Small intestine (tissue), 7 donors: ENCODE data around the gene PDHX. TPM values are rescaled to one million over a fixed set of nuclear protein-coding genes. Genes with fewer than 3 reads are reported as not detected.
"Not testable (repeated sequence)": the region's sequence is repeated elsewhere in the genome, so short reads cannot be mapped to it uniquely, and the experiment has no call there.

ENCODE experiments used
- DNase-seq, 2 donors: peaks; one replicate each; pipeline versions ENCODE4 v3.0.0 to v3.0.0-alpha.2; 2013
- FAIRE-seq: peaks from 2 replicates; lab custom pipeline; 2012; peaks lifted over from hg19 to GRCh38; lab: Jason Lieb, UNC
- H3K27ac ChIP-seq, 3 donors: one replicate each; pipeline ENCODE4 v1.5.1; 2013; ENCODE audit warnings: low read length in 2 of 3, mild to moderate bottlenecking in 2 of 3, control low read depth in 1 of 3, inconsistent platforms in 1 of 3, low read depth in 1 of 3, moderate library complexity in 1 of 3
- H3K27me3 ChIP-seq, 3 donors: one replicate each; pipeline ENCODE4 v1.6.1; 2013; ENCODE audit warnings: low read length in 3 of 3, inconsistent platforms in 1 of 3; ENCODE audit not compliant: control insufficient read depth in 3 of 3, insufficient read depth in 3 of 3
- H3K36me3 ChIP-seq, 3 donors: one replicate each; pipeline ENCODE4 v1.6.1; 2013; ENCODE audit warnings: low read length in 3 of 3, inconsistent platforms in 1 of 3, low read depth in 1 of 3, mild to moderate bottlenecking in 1 of 3, moderate library complexity in 1 of 3; ENCODE audit not compliant: control insufficient read depth in 3 of 3, insufficient read depth in 2 of 3
- H3K4me1 ChIP-seq, 3 donors: one replicate each; pipeline ENCODE4 v1.6.1; 2013; ENCODE audit warnings: low read length in 2 of 3, inconsistent platforms in 1 of 3, low read depth in 1 of 3, mild to moderate bottlenecking in 1 of 3, moderate library complexity in 1 of 3; ENCODE audit not compliant: control insufficient read depth in 3 of 3, insufficient read depth in 2 of 3
- H3K4me3 ChIP-seq, 3 donors: one replicate each; pipeline ENCODE4 v1.5.1; 2013; ENCODE audit warnings: low read length in 3 of 3, control low read depth in 1 of 3, inconsistent platforms in 1 of 3, low read depth in 1 of 3, mild to moderate bottlenecking in 1 of 3, moderate library complexity in 1 of 3
- H3K9me3 ChIP-seq, 2 donors: one replicate each; pipeline ENCODE4 v1.6.1; 2013; ENCODE audit warnings: low read depth in 1 of 2, low read length in 1 of 2; ENCODE audit not compliant: control insufficient read depth in 2 of 2, insufficient read depth in 1 of 2
- WGBS, 3 donors: extraction: QIAGEN DNeasy Blood & Tissue Kit; methylation state at CpG; one replicate each; pipeline ENCODE4 v1.1.7; 2013; 5-methylcytosine and 5-hydroxymethylcytosine counted together
- polyA plus RNA-seq, 4 donors: library from polyadenylated mRNA; stranded (reverse) in 3 of 4; unstranded in 1 of 4; fragments of 200-250 nt in 3 of 4; fragments of 120-200 nt in 1 of 4; gene quantifications; one replicate each; pipeline versions ENCODE4 v1.2.1 to v1.2.3, GENCODE V29; 2013
- donor health status: healthy with polysubstance abuse.
- donor health status: control.
- donor health status: control.
- donor health status: Bipolar disorder and iron deficiency.
- donor health status: healthy.

Gene PDHX
- polyA plus RNA-seq, 4 donors: 15.7 to 29.0 (median 26.1) TPM

GRCh38 chr11:34887260-34887659 lies 29.2 kb upstream of the PDHX start:
- no peak for FAIRE-seq
- no peaks in the 10 kb centered on the region for H3K4me1 ChIP-seq
- WGBS, 3 donors: 78 to 83% (median 79%) methylated on average over 1 of the region's 1 CpG
- no peaks in the 10 kb centered on the region for H3K27me3 ChIP-seq
- H3K27ac ChIP-seq: no peak overlapping the region
- no peaks in the 10 kb centered on the region for H3K9me3 ChIP-seq
- no peak for DNase-seq
- H3K4me3 ChIP-seq: no peak overlapping the region
- H3K36me3 ChIP-seq: peaks cover 0 to 4% (median 2%) of the 10 kb centered on the region in 3 donors

GRCh38 chr11:34890089-34890488 lies 26.3 kb upstream of the PDHX start:
- Histone ChIP-seq H3K4me1 (no peaks in the 10 kb centered on the region), H3K4me3 (no peak overlapping the region), H3K36me3 (peaks cover 2 to 4% (median 2%) of the 10 kb centered on the region in 3 donors), H3K27ac (no peak overlapping the region), H3K9me3 (no peaks in the 10 kb centered on the region), H3K27me3 (no peaks in the 10 kb centered on the region)
- no peak for FAIRE-seq
- peak in 1 of 2 donors; percentile 6 for DNase-seq
- 7 to 47% (median 46%) methylated on average over 2 of the region's 2 CpGs for WGBS, 3 donors

GRCh38 chr11:34890812-34891211 lies 25.6 kb upstream of the PDHX start:
- no peaks in the 10 kb centered on the region for H3K27me3 ChIP-seq
- no peak overlapping the region for H3K4me3 ChIP-seq
- peak; percentile 48 to 61 for DNase-seq
- peaks cover 0 to 2% (median 2%) of the 10 kb centered on the region in 3 donors for H3K36me3 ChIP-seq
- no peak overlapping the region for H3K27ac ChIP-seq
- no peaks in the 10 kb centered on the region for H3K9me3 ChIP-seq
- no peaks in the 10 kb centered on the region for H3K4me1 ChIP-seq
- no peak for FAIRE-seq
- WGBS, 3 donors: 40 to 90% (median 58%) methylated on average over 1 of the region's 1 CpG

- DNase-seq (no peak), FAIRE-seq (no peak)
- peaks cover 0 to 5% of the 10 kb centered on the region in 2 donors for H3K9me3 ChIP-seq
- H3K27ac ChIP-seq: no peak overlapping the region
- H3K4me3 ChIP-seq: no peak overlapping the region
- peaks cover 0 to 2% (median 2%) of the 10 kb centered on the region in 3 donors for H3K36me3 ChIP-seq
- H3K4me1 ChIP-seq: no peaks in the 10 kb centered on the region
- 64 to 91% (median 76%) methylated on average over 3 of the region's 3 CpGs for WGBS, 3 donors
- no peaks in the 10 kb centered on the region for H3K27me3 ChIP-seq
These were observed 24.8 kb upstream of the PDHX start for GRCh38 chr11:34891611-34892010.

- FAIRE-seq (no peak), DNase-seq (no peak)
- WGBS, 3 donors: 95 to 97% (median 96%) methylated on average over 1 of the region's 1 CpG
- peaks cover 2% of the 10 kb centered on the region in 3 donors for H3K36me3 ChIP-seq
- peaks cover 2 to 19% of the 10 kb centered on the region in 2 donors for H3K9me3 ChIP-seq
- no peak overlapping the region for H3K4me3 ChIP-seq
- H3K27me3 ChIP-seq: no peaks in the 10 kb centered on the region
- no peak overlapping the region for H3K27ac ChIP-seq
- no peaks in the 10 kb centered on the region for H3K4me1 ChIP-seq
These were observed 23.0 kb upstream of the PDHX start for GRCh38 chr11:34893416-34893815.

GRCh38 chr11:34896191-34896590 lies 20.2 kb upstream of the PDHX start:
- not testable (repeated sequence) for FAIRE-seq, DNase-seq, H3K36me3 ChIP-seq, H3K27me3 ChIP-seq, H3K4me3 ChIP-seq, H3K27ac ChIP-seq, H3K4me1 ChIP-seq
- 92 to 99% (median 95%) methylated on average over 3 of the region's 3 CpGs for WGBS, 3 donors
- peaks cover 3 to 45% of the 10 kb centered on the region in 2 donors for H3K9me3 ChIP-seq

GRCh38 chr11:34897171-34897870 lies 19.1 kb upstream of the PDHX start:
- Histone ChIP-seq H3K27me3 (no peaks in the 10 kb centered on the region), H3K4me3 (no peak overlapping the region), H3K27ac (no peak overlapping the region), H3K4me1 (no peaks in the 10 kb centered on the region), H3K9me3 (peaks cover 4 to 56% of the 10 kb centered on the region in 2 donors), H3K36me3 (peaks cover 0 to 5% (median 2%) of the 10 kb centered on the region in 3 donors)
- DNase-seq (no peak), FAIRE-seq (no peak)
- WGBS, 3 donors: 94 to 96% (median 96%) methylated on average over 3 of the region's 3 CpGs

GRCh38 chr11:34898474-34898873 lies 17.9 kb upstream of the PDHX start:
- FAIRE-seq (no peak), DNase-seq (no peak)
- 91 to 100% (median 97%) methylated on average over 6 to 10 of the region's 10 CpGs for WGBS, 3 donors
- H3K27ac ChIP-seq: no peak overlapping the region
- peaks cover 0 to 9% (median 2%) of the 10 kb centered on the region in 3 donors for H3K36me3 ChIP-seq
- H3K9me3 ChIP-seq: peaks cover 4 to 67% of the 10 kb centered on the region in 2 donors
- H3K4me1 ChIP-seq: no peaks in the 10 kb centered on the region
- no peak overlapping the region for H3K4me3 ChIP-seq
- no peaks in the 10 kb centered on the region for H3K27me3 ChIP-seq
